NB4 (cell line): ENCODE data around the gene CNGA2.

Experiments
- DNase-seq: peaks from one replicate; pipeline ENCODE4 v3.0.0; 2010; ENCODE audit warnings: low read depth
- H3K4me3 ChIP-seq: one replicate; pipeline ENCODE4 v1.5.1; 2011; ENCODE audit warnings: mild to moderate bottlenecking, low read depth, low read length, moderate library complexity
- MYC ChIP-seq: IDR thresholded peaks from 2 replicates; pipeline ENCODE4 v1.6.1; 2011; ENCODE audit warnings: low read depth, low read length
- POLR2A ChIP-seq: IDR thresholded peaks from 2 replicates; pipeline ENCODE4 v1.6.1; 2011; ENCODE audit warnings: mild to moderate bottlenecking; ENCODE audit not compliant: insufficient read length; ENCODE audit errors: extremely low read depth
- TF ChIP-seq, protein P1 (sequence below): IDR thresholded peaks from 2 replicates; pipeline ENCODE4 v1.6.1; 2011; ENCODE audit warnings: low read depth, low read length
- TF ChIP-seq, protein P2 (sequence below): IDR thresholded peaks from one replicate; pipeline ENCODE4 v1.5.1; 2012; ENCODE audit warnings: low read depth, low read length

Gene CNGA2

DNA sequence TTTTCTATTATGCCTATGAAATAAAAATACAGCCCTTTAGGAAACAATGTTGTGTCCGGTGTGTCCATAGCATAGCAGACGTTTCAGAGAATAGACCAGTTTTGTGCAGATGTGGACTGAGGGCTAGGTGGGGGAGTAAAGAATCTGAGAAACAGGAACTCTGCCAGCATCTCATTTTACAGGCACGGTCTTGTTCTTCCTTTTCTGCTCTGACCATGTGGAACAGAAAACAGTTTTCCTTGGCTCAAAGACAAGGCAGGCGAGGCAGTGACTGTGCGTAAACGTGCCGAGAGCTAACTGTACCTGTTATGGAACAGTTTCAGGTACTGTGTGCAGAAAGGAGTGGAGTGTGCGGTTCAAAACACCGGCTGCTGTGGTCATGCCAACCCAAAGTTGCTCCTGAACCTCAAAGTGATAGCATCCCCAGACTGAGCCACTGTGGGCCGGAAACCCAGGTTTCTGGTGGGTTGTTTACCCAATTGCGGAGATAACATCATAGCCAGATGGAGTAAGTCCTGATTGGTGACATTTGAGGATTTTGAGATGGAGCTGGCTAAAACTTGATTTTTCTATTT is 20.2 kb downstream of the CNGA2 start:
- no peak overlapping the region for H3K4me3 ChIP-seq
- TF ChIP-seq MYC (no peak), POLR2A (no peak)
- TF ChIP-seq, protein P1, sequence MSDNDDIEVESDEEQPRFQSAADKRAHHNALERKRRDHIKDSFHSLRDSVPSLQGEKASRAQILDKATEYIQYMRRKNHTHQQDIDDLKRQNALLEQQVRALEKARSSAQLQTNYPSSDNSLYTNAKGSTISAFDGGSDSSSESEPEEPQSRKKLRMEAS: no peak
- TF ChIP-seq, protein P2, sequence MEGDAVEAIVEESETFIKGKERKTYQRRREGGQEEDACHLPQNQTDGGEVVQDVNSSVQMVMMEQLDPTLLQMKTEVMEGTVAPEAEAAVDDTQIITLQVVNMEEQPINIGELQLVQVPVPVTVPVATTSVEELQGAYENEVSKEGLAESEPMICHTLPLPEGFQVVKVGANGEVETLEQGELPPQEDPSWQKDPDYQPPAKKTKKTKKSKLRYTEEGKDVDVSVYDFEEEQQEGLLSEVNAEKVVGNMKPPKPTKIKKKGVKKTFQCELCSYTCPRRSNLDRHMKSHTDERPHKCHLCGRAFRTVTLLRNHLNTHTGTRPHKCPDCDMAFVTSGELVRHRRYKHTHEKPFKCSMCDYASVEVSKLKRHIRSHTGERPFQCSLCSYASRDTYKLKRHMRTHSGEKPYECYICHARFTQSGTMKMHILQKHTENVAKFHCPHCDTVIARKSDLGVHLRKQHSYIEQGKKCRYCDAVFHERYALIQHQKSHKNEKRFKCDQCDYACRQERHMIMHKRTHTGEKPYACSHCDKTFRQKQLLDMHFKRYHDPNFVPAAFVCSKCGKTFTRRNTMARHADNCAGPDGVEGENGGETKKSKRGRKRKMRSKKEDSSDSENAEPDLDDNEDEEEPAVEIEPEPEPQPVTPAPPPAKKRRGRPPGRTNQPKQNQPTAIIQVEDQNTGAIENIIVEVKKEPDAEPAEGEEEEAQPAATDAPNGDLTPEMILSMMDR: no peak
- DNase-seq: no peak

DNA sequence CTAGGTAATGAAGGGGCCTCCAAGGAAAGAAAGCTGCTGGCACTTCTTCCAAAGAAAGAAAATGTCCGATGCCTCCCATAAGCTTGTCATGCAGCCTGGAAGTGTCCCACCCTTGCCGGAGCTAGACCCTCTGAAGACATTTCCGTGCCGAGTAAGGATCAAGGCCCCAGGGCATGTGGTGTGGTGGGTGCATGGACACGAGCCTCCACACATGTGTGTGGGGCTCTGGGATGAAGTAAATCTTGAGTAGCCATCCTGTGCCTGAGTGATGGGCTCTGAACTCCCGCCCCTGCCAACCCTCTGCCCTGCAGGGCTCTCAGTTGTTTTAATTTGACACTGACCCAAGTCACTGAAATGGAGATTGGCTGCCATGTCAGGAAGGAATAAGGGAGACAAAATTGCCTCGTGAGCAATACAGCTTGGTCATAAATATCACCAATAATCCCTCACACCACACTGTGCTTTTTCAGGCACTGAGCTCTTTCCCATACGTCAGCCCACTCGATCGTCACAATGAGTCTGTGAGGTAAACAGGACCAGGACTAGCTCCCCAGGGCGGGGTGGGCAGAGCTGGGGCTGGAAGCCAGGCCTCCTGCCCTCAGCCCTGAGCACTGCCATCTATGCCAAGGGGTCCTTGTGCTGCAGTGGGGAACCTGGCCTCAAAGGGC is 24.6 kb downstream of the CNGA2 start:
- DNase-seq: no peak
- no peak for TF ChIP-seq MYC
- TF ChIP-seq POLR2A: no peak
- TF ChIP-seq, protein P2: no peak
- TF ChIP-seq, protein P1: no peak
- H3K4me3 ChIP-seq: no peak overlapping the region

DNA sequence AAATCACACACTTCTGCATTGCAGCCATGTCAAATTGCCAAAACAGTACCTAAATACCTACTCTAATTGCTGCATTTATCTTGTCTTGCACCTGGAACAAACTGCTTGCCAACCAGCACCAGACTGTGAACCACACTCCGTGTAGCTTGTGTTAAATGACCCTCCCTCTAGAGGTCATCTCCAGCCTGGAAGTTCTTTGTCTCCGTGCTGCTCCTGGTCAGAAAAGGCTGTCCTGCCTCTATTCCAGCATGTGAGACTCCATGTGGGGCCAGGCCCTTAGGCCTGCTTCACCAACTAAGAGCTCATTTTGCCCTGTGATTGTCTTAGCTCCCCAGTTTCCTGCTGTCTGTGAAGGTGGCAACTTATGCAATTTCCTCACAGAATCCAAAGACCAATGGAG is 28.3 kb downstream of the CNGA2 start:
- H3K4me3 ChIP-seq: no peak overlapping the region
- TF ChIP-seq, protein P1: no peak
- TF ChIP-seq, protein P2: no peak
- TF ChIP-seq POLR2A: no peak
- TF ChIP-seq MYC: no peak
- no peak for DNase-seq

DNA sequence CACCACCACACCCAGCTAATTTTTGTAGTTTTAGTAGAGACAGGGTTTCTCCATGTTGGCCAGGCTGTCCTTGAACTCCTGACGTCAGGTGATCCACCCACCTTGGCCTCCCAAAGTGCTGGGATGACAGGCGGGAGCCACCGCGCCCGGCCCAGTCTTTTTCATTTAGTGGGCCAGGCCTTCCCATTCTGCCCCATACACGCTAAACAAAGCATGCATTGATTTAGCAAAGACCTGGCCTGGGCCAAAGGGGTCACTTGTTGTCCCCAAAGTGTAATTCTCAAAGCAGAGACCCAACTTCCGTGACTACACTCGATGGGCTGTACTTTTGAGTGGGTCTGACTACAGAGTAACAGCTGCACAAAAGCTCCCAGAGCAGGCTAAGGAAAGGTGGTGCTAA is 29.2 kb downstream of the CNGA2 start:
- H3K4me3 ChIP-seq: no peak overlapping the region
- TF ChIP-seq, protein P2: no peak
- TF ChIP-seq POLR2A (no peak), MYC (no peak)
- TF ChIP-seq, protein P1: no peak
- DNase-seq: no peak

DNA sequence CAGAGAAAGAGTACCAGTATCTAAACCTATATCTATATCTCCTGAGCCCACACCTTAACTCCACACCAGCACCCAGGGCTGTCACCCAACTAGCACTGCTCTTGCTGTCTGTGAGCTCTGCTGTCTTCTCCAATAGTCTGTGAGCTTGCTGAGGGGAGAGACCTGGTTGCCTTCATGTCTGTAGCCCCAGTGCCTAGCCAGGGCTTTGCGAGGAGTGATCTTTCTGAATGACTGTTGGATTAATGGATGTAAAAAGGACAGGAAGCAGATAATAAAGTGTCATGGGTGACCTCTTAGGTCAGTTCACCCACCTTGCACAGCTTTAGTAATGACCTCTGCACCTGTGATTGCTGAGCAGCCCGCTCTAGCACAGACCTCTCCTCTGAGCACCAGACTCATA is 30.5 kb downstream of the CNGA2 start:
- no peak for DNase-seq
- no peak overlapping the region for H3K4me3 ChIP-seq
- TF ChIP-seq POLR2A (no peak), MYC (no peak)
- TF ChIP-seq, protein P2: no peak
- TF ChIP-seq, protein P1: no peak
